HG03025 (cell line): ENCODE results near the gene VPS4A.
"Not testable (repeated sequence)": the region's sequence is repeated elsewhere in the genome, so short reads cannot be mapped to it uniquely, and the experiment has no call there.

Experiments
- ATAC-seq: cut with Tn5 transposase; IDR thresholded peaks from one replicate; pipeline ENCODE4 v1.9.1; 2021; ENCODE audit warnings: mild to moderate bottlenecking, moderate library complexity; ENCODE audit not compliant: unreplicated experiment, low FRiP score

The VPS4A gene

GRCh38 chr16:69360070-69360469, 48.9 kb downstream of the VPS4A start:
- not testable (repeated sequence) for ATAC-seq

GRCh38 chr16:69363281-69363717, 52.1 kb downstream of the VPS4A start:
- ATAC-seq, result no peak

GRCh38 chr16:69364088-69364487, 52.9 kb downstream of the VPS4A start:
- ATAC-seq, result no peak

- ATAC-seq, result no peak
Measured at GRCh38 chr16:69365901-69366300, 54.8 kb downstream of the VPS4A start.

GRCh38 chr16:69366431-69366830, 55.3 kb downstream of the VPS4A start:
- ATAC-seq, result no peak

- no peak for ATAC-seq
Measured at GRCh38 chr16:69367980-69368379, 56.8 kb downstream of the VPS4A start.

GRCh38 chr16:69368866-69369265, 57.7 kb downstream of the VPS4A start:
- no peak for ATAC-seq

- no peak for ATAC-seq
Measured at GRCh38 chr16:69371564-69371963, 60.4 kb downstream of the VPS4A start.

GRCh38 chr16:69373019-69373418, 61.9 kb downstream of the VPS4A start:
- no peak for ATAC-seq
